Mesendoderm (in vitro differentiated cells): ENCODE data around the gene LRFN5.
"Not testable (repeated sequence)": the region's sequence is repeated elsewhere in the genome, so short reads cannot be mapped to it uniquely, and the experiment has no call there.

Source experiments
- DNase-seq: peaks from one replicate; pipeline ENCODE4 v3.0.0; 2013
- H2AK5ac ChIP-seq: 2 replicates; pipeline ENCODE4 v1.6.1; 2013; ENCODE audit warnings: low read length, inconsistent platforms
- H2BK120ac ChIP-seq: 2 replicates; pipeline ENCODE4 v1.6.1; 2013; ENCODE audit warnings: low read depth, mild to moderate bottlenecking, low read length, moderate library complexity, mixed read lengths
- H2BK15ac ChIP-seq: replicated peaks from 2 replicates; pipeline ENCODE4 v1.6.1; 2013; ENCODE audit warnings: low read depth, mild to moderate bottlenecking, moderate library complexity
- H2BK5ac ChIP-seq: 2 replicates; pipeline ENCODE4 v1.6.1; 2013; ENCODE audit warnings: low read length, inconsistent platforms
- H3K18ac ChIP-seq: 2 replicates; pipeline ENCODE4 v1.6.1; 2013; ENCODE audit warnings: mild to moderate bottlenecking, low read length, mixed read lengths
- H3K23ac ChIP-seq: one replicate; pipeline ENCODE4 v1.6.1; 2013; ENCODE audit warnings: low read length
- H3K27ac ChIP-seq: 2 replicates; pipeline ENCODE4 v1.5.1; 2013; ENCODE audit warnings: low read depth, mild to moderate bottlenecking, inconsistent platforms, low read length, moderate library complexity
- H3K27me3 ChIP-seq: 2 replicates; pipeline ENCODE4 v1.6.1; 2013; ENCODE audit warnings: low read length, control low read depth, mild to moderate bottlenecking, inconsistent platforms; ENCODE audit not compliant: insufficient read depth, poor library complexity
- H3K36me3 ChIP-seq: 2 replicates; pipeline ENCODE4 v1.6.1; 2013; ENCODE audit warnings: low read length, inconsistent platforms; ENCODE audit not compliant: control insufficient read depth, insufficient read depth
- H3K4ac ChIP-seq: one replicate; pipeline ENCODE4 v1.6.1; 2013; ENCODE audit warnings: low read depth, mild to moderate bottlenecking, low read length, moderate library complexity
- H3K4me1 ChIP-seq: 2 replicates; pipeline ENCODE4 v1.6.1; 2013; ENCODE audit warnings: low read depth, low read length, inconsistent platforms; ENCODE audit not compliant: control insufficient read depth
- H3K4me2 ChIP-seq: 2 replicates; pipeline ENCODE4 v1.6.1; 2013; ENCODE audit warnings: low read length
- H3K4me3 ChIP-seq: 2 replicates; pipeline ENCODE4 v1.5.1; 2013; ENCODE audit warnings: mild to moderate bottlenecking, low read length
- H3K56ac ChIP-seq: one replicate; pipeline ENCODE4 v1.6.1; 2013; ENCODE audit warnings: low read length
- H3K79me1 ChIP-seq: 2 replicates; pipeline ENCODE4 v1.6.1; 2013; ENCODE audit warnings: low read length, inconsistent platforms
- H3K79me2 ChIP-seq: 2 replicates; pipeline ENCODE4 v1.6.1; 2013; ENCODE audit warnings: mild to moderate bottlenecking, low read length; ENCODE audit not compliant: control insufficient read depth, insufficient read depth
- H3K9ac ChIP-seq: 2 replicates; pipeline ENCODE4 v1.6.1; 2013; ENCODE audit warnings: low read length, inconsistent platforms
- H4K5ac ChIP-seq: one replicate; pipeline ENCODE4 v1.6.1; 2013; ENCODE audit warnings: low read length
- H4K8ac ChIP-seq: one replicate; pipeline ENCODE4 v1.6.1; 2013; ENCODE audit warnings: low read depth, mild to moderate bottlenecking, control low read depth, low read length, moderate library complexity
- WGBS: extraction: QIAGEN DNeasy Blood & Tissue Kit; methylation state at CpG from one replicate; pipeline ENCODE4 v1.1.7; 2013; ENCODE audit warnings: low lambda C conversion rate, missing lambda C conversion rate; ENCODE audit not compliant: insufficient coverage; ENCODE audit errors: extremely low coverage; 5-methylcytosine and 5-hydroxymethylcytosine counted together

The LRFN5 gene

DNA sequence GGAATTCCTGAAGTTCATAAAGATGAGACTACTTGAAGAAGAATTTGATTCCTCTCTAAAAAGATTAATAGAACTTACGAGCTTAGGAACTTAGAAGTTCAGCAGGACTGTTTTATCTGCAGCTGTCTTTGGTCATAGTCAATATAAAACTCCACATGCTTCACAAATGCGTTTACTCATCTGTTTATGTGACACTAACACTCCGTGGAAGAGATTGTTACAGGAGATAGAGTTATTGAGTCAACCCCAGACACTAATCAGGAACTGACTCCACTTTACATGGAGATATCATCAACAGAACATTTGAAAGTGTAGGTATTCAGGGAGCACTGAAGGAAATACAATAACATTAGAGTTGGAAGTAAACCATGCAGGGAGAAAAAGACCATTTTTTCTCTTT, 92.8 kb downstream of the LRFN5 start:
- H3K79me2 ChIP-seq, result no peaks in the 10 kb centered on the region
- no peaks in the 10 kb centered on the region for H3K27me3 ChIP-seq
- no peak overlapping the region for H3K56ac ChIP-seq
- WGBS, result no CpG with 5 or more reads among the region's 3 CpGs
- no peak overlapping the region for H2AK5ac ChIP-seq
- H3K79me1 ChIP-seq, result no peaks in the 10 kb centered on the region
- H4K5ac ChIP-seq, result no peak overlapping the region
- no peaks in the 10 kb centered on the region for H3K36me3 ChIP-seq
- no peak overlapping the region for H3K4ac ChIP-seq
- no peak overlapping the region for H3K9ac ChIP-seq
- H2BK120ac ChIP-seq, result no peak overlapping the region
- no peak overlapping the region for H3K27ac ChIP-seq
- no peak overlapping the region for H2BK15ac ChIP-seq
- no peak overlapping the region for H3K4me3 ChIP-seq
- H4K8ac ChIP-seq, result no peak overlapping the region
- no peak overlapping the region for H3K18ac ChIP-seq
- no peak for DNase-seq
- H2BK5ac ChIP-seq, result no peak overlapping the region
- H3K4me1 ChIP-seq, result no peaks in the 10 kb centered on the region
- no peak overlapping the region for H3K23ac ChIP-seq
- no peak overlapping the region for H3K4me2 ChIP-seq

DNA sequence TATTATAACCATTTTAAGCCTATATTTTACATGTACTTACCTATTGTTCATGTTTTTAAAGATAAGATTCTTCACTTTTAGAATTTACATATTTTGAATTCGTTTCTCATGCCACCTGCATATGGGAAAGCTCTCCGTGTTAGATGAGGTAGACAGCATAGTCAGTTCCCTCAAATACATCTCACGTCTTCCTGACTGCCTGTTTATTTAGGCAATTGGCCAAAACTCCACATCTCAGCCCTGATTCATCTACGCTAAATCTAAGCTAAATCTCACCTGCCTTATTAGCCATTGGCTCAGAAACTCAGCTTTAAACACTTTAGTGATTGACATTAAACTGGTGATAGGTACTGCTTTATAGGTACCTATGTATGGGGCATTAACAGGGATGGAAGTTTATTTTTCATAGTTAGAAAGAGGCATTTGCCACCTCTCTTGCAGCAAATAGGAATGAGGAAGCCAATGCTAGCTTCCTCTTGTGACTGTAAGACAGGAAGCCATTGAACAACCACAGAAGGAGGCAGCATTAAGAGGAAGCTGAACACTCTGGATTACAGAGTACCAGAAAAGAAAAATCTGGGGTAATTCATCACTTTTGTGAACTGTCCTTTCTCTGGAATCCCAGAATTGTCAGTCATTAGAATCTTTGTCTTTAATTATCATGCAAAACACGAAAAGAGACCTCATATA, 111.9 kb downstream of the LRFN5 start:
- H3K27me3 ChIP-seq, result no peaks in the 10 kb centered on the region
- no peak overlapping the region for H2BK120ac ChIP-seq
- H4K5ac ChIP-seq, result no peak overlapping the region
- no peak overlapping the region for H4K8ac ChIP-seq
- H3K79me2 ChIP-seq, result no peaks in the 10 kb centered on the region
- H3K18ac ChIP-seq, result no peak overlapping the region
- no peak overlapping the region for H3K56ac ChIP-seq
- no peak overlapping the region for H3K4me3 ChIP-seq
- H3K4ac ChIP-seq, result no peak overlapping the region
- no peak overlapping the region for H3K27ac ChIP-seq
- H2BK5ac ChIP-seq, result no peak overlapping the region
- no peak overlapping the region for H3K9ac ChIP-seq
- no peak overlapping the region for H3K23ac ChIP-seq
- no peaks in the 10 kb centered on the region for H3K4me1 ChIP-seq
- H3K79me1 ChIP-seq, result no peaks in the 10 kb centered on the region
- H3K4me2 ChIP-seq, result no peak overlapping the region
- no peak overlapping the region for H2BK15ac ChIP-seq
- DNase-seq, result no peak
- no CpG with 5 or more reads among the region's 5 CpGs for WGBS
- H3K36me3 ChIP-seq, result no peaks in the 10 kb centered on the region
- H2AK5ac ChIP-seq, result no peak overlapping the region

DNA sequence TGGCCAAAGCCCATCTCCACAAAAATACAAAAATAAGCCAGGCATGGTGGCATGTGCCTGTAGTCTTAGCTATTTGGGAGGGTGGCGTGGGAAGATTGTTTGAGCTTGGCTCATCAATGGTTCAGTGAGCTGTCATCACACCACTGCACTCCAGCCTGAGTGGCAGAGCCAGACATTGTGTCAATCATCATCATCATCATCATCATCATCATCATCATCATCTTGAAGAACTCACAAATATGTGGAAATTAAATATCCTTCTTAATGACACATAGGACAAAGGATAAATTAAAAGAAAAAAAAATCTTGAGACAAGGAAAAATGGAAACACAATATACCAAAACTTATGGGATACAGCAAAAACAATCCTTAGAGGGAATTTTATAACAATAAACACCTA, 132.5 kb downstream of the LRFN5 start:
- H3K4me3 ChIP-seq, result no peak overlapping the region
- no peak for DNase-seq

GRCh38 chr14:41743140-41743539, 136.5 kb downstream of the LRFN5 start:
- DNase-seq, result no peak
- Histone ChIP-seq H4K5ac (no peak overlapping the region), H3K4ac (no peak overlapping the region)

More for the DNA sequence above, 132.5 kb downstream of the LRFN5 start:
- no peak overlapping the region for H2BK15ac ChIP-seq
- H3K27me3 ChIP-seq, result no peaks in the 10 kb centered on the region
- H2BK5ac ChIP-seq, result no peak overlapping the region
- no peak overlapping the region for H3K4ac ChIP-seq
- no peak overlapping the region for H4K5ac ChIP-seq
- no peak overlapping the region for H4K8ac ChIP-seq
- no peak overlapping the region for H3K23ac ChIP-seq
- no peak overlapping the region for H2AK5ac ChIP-seq
- H3K18ac ChIP-seq, result no peak overlapping the region
- no peak overlapping the region for H3K9ac ChIP-seq
- H3K27ac ChIP-seq, result no peak overlapping the region
- H3K79me1 ChIP-seq, result no peaks in the 10 kb centered on the region
- H2BK120ac ChIP-seq, result no peak overlapping the region
- H3K79me2 ChIP-seq, result no peaks in the 10 kb centered on the region
- H3K36me3 ChIP-seq, result no peaks in the 10 kb centered on the region
- no peak overlapping the region for H3K56ac ChIP-seq
- H3K4me2 ChIP-seq, result no peak overlapping the region
- no peaks in the 10 kb centered on the region for H3K4me1 ChIP-seq
- WGBS, result no CpG with 5 or more reads among the region's 1 CpG

GRCh38 chr14:41749429-41749828, 142.8 kb downstream of the LRFN5 start:
- Histone ChIP-seq H3K18ac (no peak overlapping the region), H4K8ac (no peak overlapping the region), H2AK5ac (no peak overlapping the region), H2BK15ac (no peak overlapping the region), H3K27me3 (no peaks in the 10 kb centered on the region), H3K4me2 (no peak overlapping the region), H3K4ac (no peak overlapping the region), H3K4me3 (no peak overlapping the region), H3K27ac (no peak overlapping the region), H2BK120ac (no peak overlapping the region), H3K36me3 (no peaks in the 10 kb centered on the region), H4K5ac (no peak overlapping the region), H2BK5ac (no peak overlapping the region), H3K79me2 (no peaks in the 10 kb centered on the region), H3K4me1 (no peaks in the 10 kb centered on the region), H3K23ac (no peak overlapping the region), H3K79me1 (no peaks in the 10 kb centered on the region), H3K56ac (no peak overlapping the region), H3K9ac (no peak overlapping the region)
- no peak for DNase-seq
- WGBS, result no CpG with 5 or more reads among the region's 5 CpGs

More at GRCh38 chr14:41743140-41743539, 136.5 kb downstream of the LRFN5 start:
- no peaks in the 10 kb centered on the region for H3K36me3 ChIP-seq
- no peaks in the 10 kb centered on the region for H3K79me2 ChIP-seq
- H3K27me3 ChIP-seq, result no peaks in the 10 kb centered on the region
- no peak overlapping the region for H3K56ac ChIP-seq
- no CpG with 5 or more reads among the region's 2 CpGs for WGBS
- no peak overlapping the region for H3K18ac ChIP-seq
- H3K23ac ChIP-seq, result no peak overlapping the region
- H2AK5ac ChIP-seq, result no peak overlapping the region
- H2BK5ac ChIP-seq, result no peak overlapping the region
- H4K8ac ChIP-seq, result no peak overlapping the region
- no peaks in the 10 kb centered on the region for H3K79me1 ChIP-seq
- no peaks in the 10 kb centered on the region for H3K4me1 ChIP-seq
- no peak overlapping the region for H3K27ac ChIP-seq
- H3K4me3 ChIP-seq, result no peak overlapping the region
- no peak overlapping the region for H2BK15ac ChIP-seq
- no peak overlapping the region for H3K9ac ChIP-seq
- H2BK120ac ChIP-seq, result no peak overlapping the region
- no peak overlapping the region for H3K4me2 ChIP-seq

DNA sequence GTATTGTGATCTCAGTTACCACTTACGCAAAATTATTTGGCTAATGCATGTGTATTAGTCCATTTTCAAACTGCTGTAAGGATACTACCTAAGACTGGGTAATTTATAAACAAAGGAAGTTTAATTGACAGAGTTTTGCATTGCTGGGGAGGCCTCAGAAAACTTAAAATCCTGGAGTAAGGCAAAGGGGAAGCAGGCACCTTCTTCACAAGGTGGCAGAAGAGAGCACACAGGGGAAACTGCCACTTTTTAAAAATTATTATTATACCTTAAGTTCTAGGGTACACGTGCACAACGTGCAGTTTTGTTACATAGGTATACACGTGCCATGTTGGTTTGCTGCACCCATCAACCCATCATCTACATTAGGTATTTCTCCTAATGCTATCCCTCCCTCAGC, 143.9 kb downstream of the LRFN5 start:
- not testable (repeated sequence) for H2AK5ac ChIP-seq, H3K27ac ChIP-seq, H3K36me3 ChIP-seq, H3K27me3 ChIP-seq, H3K9ac ChIP-seq, H4K5ac ChIP-seq, H3K4me3 ChIP-seq, H2BK120ac ChIP-seq, DNase-seq, H3K4ac ChIP-seq, H3K18ac ChIP-seq, H3K56ac ChIP-seq, H3K79me2 ChIP-seq, H3K4me1 ChIP-seq, H2BK15ac ChIP-seq, H3K23ac ChIP-seq, H3K79me1 ChIP-seq, H2BK5ac ChIP-seq, H4K8ac ChIP-seq, H3K4me2 ChIP-seq
- WGBS, result no CpG with 5 or more reads among the region's 4 CpGs
